SU-DHL-6 (cell line): ENCODE measurements around the gene AACS.

ENCODE experiments used
- H2AFZ ChIP-seq: fragments of 200-600 bp; sonication (generic); 2 replicates; pipeline ENCODE4 v1.6.1; 2014; ENCODE audit warnings: low read depth, mild to moderate bottlenecking, moderate library complexity, mixed read lengths, antibody characterized with exemption, low read length; ENCODE audit not compliant: severe bottlenecking
- H3F3A ChIP-seq: fragments of 200-600 bp; shearing (Covaris generic); 2 replicates; pipeline ENCODE4 v1.6.0; 2016; ENCODE audit warnings: antibody characterized with exemption, mild to moderate bottlenecking; ENCODE audit not compliant: insufficient read depth
- H3K27ac ChIP-seq: fragments of 200-600 bp; sonication (generic); 2 replicates; pipeline ENCODE4 v1.5.1; 2016; ENCODE audit warnings: low read depth, mild to moderate bottlenecking, low read length, moderate library complexity, mixed read lengths
- H3K27me3 ChIP-seq: fragments of 200-600 bp; sonication (generic), shearing (Covaris generic); 2 replicates; pipeline ENCODE4 v1.6.0; 2014; ENCODE audit warnings: mild to moderate bottlenecking, low read length
- H3K36me3 ChIP-seq: fragments of 200-600 bp; sonication (generic); 2 replicates; pipeline ENCODE4 v1.6.1; 2014; ENCODE audit warnings: mild to moderate bottlenecking, low read length, mixed read lengths
- H3K4me2 ChIP-seq: fragments of 300-600, 200-600 bp; shearing (Covaris generic), sonication (generic); 2 replicates; pipeline ENCODE4 v1.6.0; 2014; ENCODE audit warnings: low read length, low read depth, mild to moderate bottlenecking; ENCODE audit not compliant: poor library complexity, severe bottlenecking
- H3K4me3 ChIP-seq: fragments of 200-600 bp; sonication (generic); 2 replicates; pipeline ENCODE4 v1.5.1; 2014; ENCODE audit warnings: antibody characterized with exemption, low read length, mild to moderate bottlenecking, mixed read lengths; ENCODE audit not compliant: insufficient read depth, poor library complexity, severe bottlenecking
- H3K79me2 ChIP-seq: fragments of 200-600 bp; sonication (generic); 2 replicates; pipeline ENCODE4 v1.6.1; 2014; ENCODE audit warnings: mild to moderate bottlenecking, low read length, moderate library complexity; ENCODE audit not compliant: insufficient read depth
- H3K9ac ChIP-seq: fragments of 200-600 bp; sonication (generic); 2 replicates; pipeline ENCODE4 v1.7.0; 2014; ENCODE audit warnings: mild to moderate bottlenecking, low read length
- H3K9me2 ChIP-seq: fragments of 200-600 bp; sonication (generic); replicated peaks from 2 replicates; pipeline ENCODE4 v1.6.1; 2014; ENCODE audit warnings: low read length; ENCODE audit not compliant: insufficient read depth
- H3K9me3 ChIP-seq: fragments of 200-600 bp; sonication (generic); 2 replicates; pipeline ENCODE4 v1.6.1; 2014; ENCODE audit warnings: low read length, mixed read lengths; ENCODE audit not compliant: insufficient read depth
- H4K20me1 ChIP-seq: fragments of 200-600 bp; sonication (generic); 2 replicates; pipeline ENCODE4 v1.6.1; 2014; ENCODE audit warnings: low read depth, mild to moderate bottlenecking, antibody characterized with exemption, low read length, moderate library complexity, mixed read lengths
- CTCF ChIP-seq: fragments of 200-600 bp; sonication (generic); IDR thresholded peaks from one replicate; pipeline ENCODE4 v1.5.1; 2017; ENCODE audit warnings: antibody characterized with exemption, mild to moderate bottlenecking, low read length, moderate library complexity; ENCODE audit not compliant: insufficient read depth, poor library complexity, severe bottlenecking
- EZH2phosphoT487 ChIP-seq: fragments of 200-600 bp; sonication (generic), shearing (Covaris generic); conservative IDR thresholded peaks from 2 replicates; pipeline ENCODE4 v1.6.1; 2018; ENCODE audit warnings: mild to moderate bottlenecking, antibody characterized with exemption, low read length, moderate library complexity, mixed read lengths

AACS gene

GRCh38 chr12:125167658-125168057 is 102.4 kb downstream of the AACS start:
- Histone ChIP-seq H3K4me3 (no peak overlapping the region), H3K27ac (no peak overlapping the region), H3K9ac (no peak overlapping the region), H3K4me2 (no peak overlapping the region), H4K20me1 (no peaks in the 10 kb centered on the region), H3F3A (no peaks in the 10 kb centered on the region), H3K9me3 (no peaks in the 10 kb centered on the region; the same call in 1 of the 2 replicates), H2AFZ (no peak overlapping the region), H3K9me2 (no peaks in the 10 kb centered on the region), H3K36me3 (no peaks in the 10 kb centered on the region), H3K27me3 (no peaks in the 10 kb centered on the region), H3K79me2 (no peaks in the 10 kb centered on the region)
- TF ChIP-seq EZH2phosphoT487 (no peak), CTCF (no peak)

- no peak overlapping the region for H3K9ac ChIP-seq
- no peaks in the 10 kb centered on the region for H3K27me3 ChIP-seq
- H3K4me3 ChIP-seq = no peak overlapping the region
- H3K4me2 ChIP-seq = no peak overlapping the region
- no peaks in the 10 kb centered on the region for H4K20me1 ChIP-seq
- H3K36me3 ChIP-seq = no peaks in the 10 kb centered on the region
- H2AFZ ChIP-seq = no peak overlapping the region
- no peaks in the 10 kb centered on the region for H3K9me2 ChIP-seq
- no peak overlapping the region for H3K27ac ChIP-seq
- H3K79me2 ChIP-seq = no peaks in the 10 kb centered on the region
- H3K9me3 ChIP-seq = no peaks in the 10 kb centered on the region; the same call in 1 of the 2 replicates
- no peaks in the 10 kb centered on the region for H3F3A ChIP-seq
- TF ChIP-seq EZH2phosphoT487 (no peak), CTCF (no peak)
Observed at GRCh38 chr12:125169451-125169850, 104.2 kb downstream of the AACS start.

GRCh38 chr12:125169870-125170269 is 104.6 kb downstream of the AACS start:
- H3K27ac ChIP-seq = no peak overlapping the region
- H3K4me3 ChIP-seq = no peak overlapping the region
- no peak overlapping the region for H3K9ac ChIP-seq
- H3K9me3 ChIP-seq = no peaks in the 10 kb centered on the region; the same call in 1 of the 2 replicates
- H3K79me2 ChIP-seq = no peaks in the 10 kb centered on the region
- no peaks in the 10 kb centered on the region for H3K36me3 ChIP-seq
- no peak overlapping the region for H2AFZ ChIP-seq
- H3F3A ChIP-seq = no peaks in the 10 kb centered on the region
- no peak overlapping the region for H3K4me2 ChIP-seq
- H3K27me3 ChIP-seq = no peaks in the 10 kb centered on the region
- H3K9me2 ChIP-seq = no peaks in the 10 kb centered on the region
- no peaks in the 10 kb centered on the region for H4K20me1 ChIP-seq
- TF ChIP-seq EZH2phosphoT487 = no peak
- no peak for TF ChIP-seq CTCF
